Activated T-helper 2 cell treated with anti-CD3 and anti-CD28 coated beads, Interferon-gamma antibody, Interleukin-2, Interleukin-4, amounts not matched to agents 10 μg/mL and 5 μg/mL and 100 μg/mL, durations not matched to agents 14 hours and 24 hours and 36 hours (primary cell): ENCODE data around the gene SRRM2. TPM values are rescaled to one million over a fixed set of nuclear protein-coding genes. Genes with fewer than 3 reads are reported as not detected.

Experiments
- DNase-seq: peaks from one replicate; pipeline ENCODE4 v3.0.0; 2021; ENCODE audit warnings: low spot score
- H3K27ac Mint-ChIP-seq: one replicate; pipeline ENCODE4 v1.8.0; 2021; ENCODE audit warnings: mixed read lengths
- H3K27me3 Mint-ChIP-seq: one replicate; pipeline ENCODE4 v1.8.0; 2021; ENCODE audit warnings: low read depth, mixed read lengths
- H3K36me3 Mint-ChIP-seq: one replicate; pipeline ENCODE4 v1.8.0; 2021; ENCODE audit warnings: low read depth, mixed read lengths
- H3K4me1 Mint-ChIP-seq: one replicate; pipeline ENCODE4 v1.8.0; 2021; ENCODE audit warnings: low read depth, mixed read lengths
- H3K4me3 Mint-ChIP-seq: one replicate; pipeline ENCODE4 v1.8.0; 2021; ENCODE audit warnings: low read depth, mild to moderate bottlenecking, moderate library complexity, mixed read lengths
- H3K9me3 Mint-ChIP-seq: one replicate; pipeline ENCODE4 v1.8.0; 2021; ENCODE audit warnings: mixed read lengths
- intact Hi-C: fragments of 100-400 bp; cut with micrococcal nuclease; formaldehyde crosslinking; loops from one replicate; pipeline ENCODE4 v1.15.1; 2023
- total RNA-seq: library from RNA; stranded (reverse); gene quantifications from 2 replicates; pipeline ENCODE4 v1.2.3, GENCODE V29; 2022

Gene SRRM2
- total RNA-seq, 1 donor from 2014 or later: 694 TPM

DNA sequence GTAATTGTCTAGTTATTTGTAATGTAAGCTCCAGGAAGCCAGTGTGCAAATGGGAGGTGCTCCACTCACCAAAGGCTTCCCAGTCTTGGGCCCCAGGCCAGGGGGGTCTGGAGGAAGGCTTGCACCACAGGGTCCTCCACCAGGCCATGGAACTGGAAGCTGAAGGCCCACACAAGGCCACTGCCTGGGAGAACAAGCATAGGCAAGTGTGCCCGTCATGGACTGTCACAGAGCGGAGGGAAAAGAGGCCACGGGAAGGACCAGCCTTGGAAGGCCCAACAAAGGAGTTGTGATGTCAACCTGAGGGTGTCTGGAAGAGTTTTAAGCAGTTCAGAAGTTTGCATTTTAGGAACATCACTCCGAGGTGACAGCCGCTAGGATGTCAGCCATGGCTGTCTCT is 3.0 kb upstream of the SRRM2 start:
- Mint-ChIP-seq H3K9me3 (no peaks in the 10 kb centered on the region), H3K4me3 (no peak overlapping the region), H3K27me3 (no peaks in the 10 kb centered on the region), H3K4me1 (peaks cover 25% of the 10 kb centered on the region), H3K36me3 (peaks cover 29% of the 10 kb centered on the region), H3K27ac (no peak overlapping the region)
- intact Hi-C loops: no loop called here
- DNase-seq: no peak

- Mint-ChIP-seq H3K27ac (peak overlapping the region; percentile 28), H3K9me3 (no peaks in the 10 kb centered on the region), H3K27me3 (no peaks in the 10 kb centered on the region), H3K36me3 (peaks cover 33% of the 10 kb centered on the region), H3K4me1 (peaks cover 29% of the 10 kb centered on the region), H3K4me3 (peak overlapping the region; percentile 88)
- intact Hi-C loops: loop anchor here (10.0 kb wide), 1 partner anchor 115 kb away; no protein-coding TSS in a partner anchor
- DNase-seq: no peak
These were observed 2.5 kb upstream of the SRRM2 start for GRCh38 chr16:2749936-2750335.

GRCh38 chr16:2751577-2752034 is 832 bp upstream of the SRRM2 start:
- Mint-ChIP-seq H3K4me1 (peaks cover 43% of the 10 kb centered on the region), H3K27ac (peak overlapping the region; percentile 99), H3K27me3 (no peaks in the 10 kb centered on the region), H3K9me3 (no peaks in the 10 kb centered on the region), H3K36me3 (peaks cover 49% of the 10 kb centered on the region), H3K4me3 (peak overlapping the region; percentile 88)
- intact Hi-C loops: loop anchor here (1.0 to 10.0 kb wide), 3 partner anchors 26 to 113 kb away; partner anchors contain the start of gene ELOB
- DNase-seq: no peak

DNA sequence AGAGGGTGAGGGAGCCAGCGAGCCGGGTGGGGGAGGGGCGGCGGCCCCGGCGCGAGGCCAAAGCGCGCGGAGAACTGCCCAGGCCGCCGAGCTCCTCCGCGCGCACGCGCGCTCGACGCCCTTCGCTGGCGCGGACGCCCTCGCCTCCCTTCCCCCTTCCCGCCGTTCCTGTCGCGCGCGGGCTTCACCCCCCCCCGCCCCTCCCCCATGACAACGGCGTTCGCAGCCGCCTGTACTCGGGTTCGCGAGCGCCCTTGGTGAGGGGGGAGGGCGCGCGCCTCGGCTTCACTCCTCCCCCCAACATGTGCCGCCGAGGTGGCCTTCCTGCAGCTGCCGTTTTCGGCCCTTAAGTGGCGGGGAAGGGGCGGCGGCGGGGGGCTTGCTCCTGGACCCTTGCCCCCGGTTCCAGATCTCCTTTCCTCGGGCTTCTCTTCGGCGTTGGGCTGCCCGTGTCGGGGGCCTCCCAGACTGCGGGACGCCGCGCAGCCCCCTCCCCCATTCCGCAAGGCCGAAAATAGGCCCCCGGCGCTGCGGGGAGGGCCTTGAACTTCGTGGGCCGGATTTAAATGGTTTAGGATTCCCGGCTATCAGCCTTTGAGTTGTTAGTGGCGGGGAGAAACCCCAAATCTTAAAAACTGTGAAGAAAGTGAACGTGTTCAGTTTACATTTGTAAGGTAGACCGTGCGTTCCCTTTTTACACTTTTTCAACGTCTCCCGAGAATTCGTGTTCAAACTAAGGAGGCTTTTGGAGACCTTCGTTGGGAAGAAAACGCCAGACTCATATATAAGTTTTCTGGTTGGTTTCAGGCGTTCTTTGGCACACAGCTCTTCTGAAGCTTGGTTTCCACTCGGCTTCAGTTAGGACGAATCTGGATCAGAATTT is 653 bp downstream of the SRRM2 start:
- Mint-ChIP-seq H3K4me3 (peak overlapping the region; percentile 94), H3K36me3 (peaks cover 63% of the 10 kb centered on the region), H3K27me3 (no peaks in the 10 kb centered on the region), H3K4me1 (peaks cover 46% of the 10 kb centered on the region), H3K9me3 (no peaks in the 10 kb centered on the region), H3K27ac (peak overlapping the region; percentile 86)
- intact Hi-C loops: loop anchor here (1.0 to 10.0 kb wide), 3 partner anchors 24 to 112 kb away; partner anchors contain the start of gene ELOB
- DNase-seq: no peak

DNA sequence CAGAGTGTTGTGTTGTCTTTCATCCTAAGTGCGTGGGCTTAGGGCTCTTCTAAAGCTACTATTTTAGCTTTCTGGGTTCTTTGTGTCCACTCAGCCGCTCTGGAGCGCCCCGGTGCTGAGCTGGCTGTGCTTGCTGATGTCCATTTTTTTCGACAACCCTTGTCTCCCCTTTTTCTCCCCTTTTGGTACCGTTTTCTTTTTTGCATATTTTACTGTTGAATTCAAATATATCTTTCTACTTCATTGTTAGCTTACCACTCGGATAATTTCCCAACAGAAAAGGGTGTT is 1.2 kb downstream of the SRRM2 start:
- intact Hi-C loops: loop anchor here (2.0 to 10.0 kb wide), 2 partner anchors 81 to 111 kb away; no protein-coding TSS in a partner anchor

DNA sequence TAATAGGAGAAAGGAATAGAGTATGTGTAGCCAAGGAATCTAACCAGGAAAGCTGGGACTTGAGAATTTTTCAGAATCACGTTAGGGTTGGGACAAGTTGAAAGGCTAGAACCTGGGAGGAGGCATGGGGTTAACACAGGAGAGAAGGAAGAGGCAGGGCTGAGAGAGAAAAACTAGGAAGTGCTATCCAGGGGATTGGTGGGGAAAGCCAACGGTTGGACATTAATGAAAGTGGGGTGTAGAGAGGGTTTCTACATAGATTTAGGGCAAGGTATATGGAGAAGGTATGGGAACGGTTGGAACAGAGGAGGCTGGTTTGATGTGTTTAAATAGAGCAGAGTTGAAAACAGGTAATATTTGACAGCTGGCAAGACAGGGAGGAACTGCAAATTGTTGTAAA is 2.7 kb downstream of the SRRM2 start:
- Mint-ChIP-seq H3K27ac (peak overlapping the region; percentile 14), H3K4me3 (peak overlapping the region; percentile 94), H3K36me3 (peaks cover 78% of the 10 kb centered on the region), H3K27me3 (no peaks in the 10 kb centered on the region), H3K9me3 (no peaks in the 10 kb centered on the region), H3K4me1 (peaks cover 54% of the 10 kb centered on the region)
- DNase-seq: no peak
- intact Hi-C loops: loop anchor here (10.0 kb wide), 1 partner anchor 110 kb away; no protein-coding TSS in a partner anchor

More for the DNA sequence above, 1.2 kb downstream of the SRRM2 start:
- Mint-ChIP-seq H3K9me3 (no peaks in the 10 kb centered on the region), H3K27me3 (no peaks in the 10 kb centered on the region), H3K4me1 (peaks cover 49% of the 10 kb centered on the region), H3K4me3 (peak overlapping the region; percentile 94), H3K27ac (peak overlapping the region; percentile 86), H3K36me3 (peaks cover 69% of the 10 kb centered on the region)
- no peak for DNase-seq

- intact Hi-C loops: loop anchor here (10.0 kb wide), 1 partner anchor 108 kb away; no protein-coding TSS in a partner anchor
- DNase-seq: no peak
- Mint-ChIP-seq H3K4me3 (no peak overlapping the region), H3K27me3 (no peaks in the 10 kb centered on the region), H3K4me1 (peaks cover 46% of the 10 kb centered on the region), H3K36me3 (peaks cover 81% of the 10 kb centered on the region), H3K9me3 (no peaks in the 10 kb centered on the region), H3K27ac (peak overlapping the region; percentile 9)
These were observed 4.0 kb downstream of the SRRM2 start for GRCh38 chr16:2756288-2757015.

GRCh38 chr16:2757344-2757743 is 4.9 kb downstream of the SRRM2 start:
- Mint-ChIP-seq H3K4me3 (no peak overlapping the region), H3K27me3 (no peaks in the 10 kb centered on the region), H3K27ac (no peak overlapping the region), H3K4me1 (peaks cover 42% of the 10 kb centered on the region), H3K36me3 (peaks cover 90% of the 10 kb centered on the region), H3K9me3 (no peaks in the 10 kb centered on the region)
- intact Hi-C loops: loop anchor here (10.0 kb wide), 1 partner anchor 107 kb away; no protein-coding TSS in a partner anchor
- DNase-seq: no peak

GRCh38 chr16:2761472-2761871 is 9.0 kb downstream of the SRRM2 start:
- Mint-ChIP-seq H3K4me1 (peaks cover 19% of the 10 kb centered on the region), H3K27ac (no peak overlapping the region), H3K27me3 (no peaks in the 10 kb centered on the region), H3K36me3 (peaks cover 100% of the 10 kb centered on the region), H3K4me3 (no peak overlapping the region), H3K9me3 (no peaks in the 10 kb centered on the region)
- DNase-seq: no peak
- intact Hi-C loops: no loop called here

DNA sequence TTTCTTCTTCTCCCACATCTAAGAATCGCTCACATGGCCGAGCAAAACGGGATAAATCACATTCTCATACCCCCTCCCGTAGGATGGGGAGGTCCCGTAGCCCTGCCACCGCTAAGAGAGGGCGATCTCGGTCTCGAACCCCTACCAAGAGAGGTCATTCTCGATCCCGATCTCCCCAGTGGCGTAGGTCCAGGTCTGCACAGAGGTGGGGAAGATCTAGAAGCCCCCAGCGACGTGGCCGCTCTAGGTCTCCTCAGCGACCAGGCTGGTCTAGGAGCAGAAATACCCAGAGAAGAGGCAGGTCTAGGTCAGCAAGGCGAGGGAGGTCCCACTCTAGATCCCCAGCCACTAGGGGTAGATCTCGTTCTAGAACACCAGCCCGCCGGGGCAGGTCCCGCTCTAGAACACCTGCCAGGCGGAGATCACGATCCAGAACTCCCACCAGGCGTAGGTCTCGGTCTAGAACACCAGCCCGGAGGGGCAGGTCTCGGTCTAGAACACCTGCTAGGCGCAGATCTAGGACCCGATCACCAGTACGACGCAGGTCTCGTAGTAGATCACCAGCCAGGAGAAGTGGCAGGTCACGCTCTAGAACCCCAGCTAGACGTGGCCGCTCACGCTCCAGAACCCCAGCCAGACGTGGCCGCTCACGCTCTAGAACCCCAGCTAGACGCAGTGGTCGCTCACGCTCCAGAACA is 9.6 kb downstream of the SRRM2 start:
- DNase-seq: no peak
- Mint-ChIP-seq H3K9me3 (no peaks in the 10 kb centered on the region), H3K4me1 (peaks cover 15% of the 10 kb centered on the region), H3K4me3 (no peak overlapping the region), H3K27me3 (no peaks in the 10 kb centered on the region), H3K36me3 (peaks cover 100% of the 10 kb centered on the region), H3K27ac (no peak overlapping the region)
- intact Hi-C loops: no loop called here

DNA sequence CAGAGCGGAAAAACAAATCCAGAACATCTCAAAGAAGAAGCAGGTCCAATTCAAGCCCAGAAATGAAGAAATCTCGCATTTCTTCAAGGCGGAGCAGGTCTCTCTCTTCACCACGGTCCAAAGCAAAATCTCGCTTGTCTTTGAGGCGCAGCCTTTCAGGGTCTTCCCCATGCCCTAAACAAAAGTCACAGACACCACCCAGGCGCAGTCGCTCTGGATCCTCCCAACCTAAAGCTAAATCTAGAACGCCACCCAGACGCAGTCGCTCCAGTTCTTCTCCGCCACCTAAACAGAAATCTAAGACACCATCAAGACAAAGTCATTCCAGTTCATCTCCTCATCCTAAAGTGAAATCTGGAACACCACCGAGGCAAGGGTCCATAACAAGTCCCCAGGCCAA is 10.3 kb downstream of the SRRM2 start:
- peaks cover 16% of the 10 kb centered on the region for H3K4me1 Mint-ChIP-seq
- H3K27ac Mint-ChIP-seq: no peak overlapping the region
- no peaks in the 10 kb centered on the region for H3K27me3 Mint-ChIP-seq
- intact Hi-C loops: no loop called here
- DNase-seq: no peak
- H3K4me3 Mint-ChIP-seq: no peak overlapping the region
- peaks cover 99% of the 10 kb centered on the region for H3K36me3 Mint-ChIP-seq
- no peaks in the 10 kb centered on the region for H3K9me3 Mint-ChIP-seq

DNA sequence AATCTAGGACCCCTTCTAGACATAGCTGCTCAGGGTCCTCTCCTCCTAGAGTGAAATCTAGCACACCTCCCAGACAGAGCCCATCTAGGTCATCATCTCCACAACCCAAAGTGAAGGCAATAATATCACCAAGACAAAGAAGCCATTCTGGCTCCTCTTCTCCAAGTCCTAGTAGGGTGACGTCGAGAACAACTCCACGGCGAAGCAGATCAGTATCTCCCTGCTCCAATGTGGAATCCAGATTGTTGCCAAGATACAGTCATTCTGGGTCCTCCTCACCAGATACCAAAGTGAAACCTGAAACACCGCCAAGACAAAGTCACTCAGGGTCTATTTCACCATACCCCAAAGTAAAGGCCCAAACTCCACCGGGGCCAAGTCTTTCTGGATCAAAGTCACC is 10.7 kb downstream of the SRRM2 start:
- Mint-ChIP-seq H3K4me3 (no peak overlapping the region), H3K9me3 (no peaks in the 10 kb centered on the region), H3K27ac (no peak overlapping the region), H3K36me3 (peaks cover 99% of the 10 kb centered on the region), H3K4me1 (peaks cover 19% of the 10 kb centered on the region), H3K27me3 (no peaks in the 10 kb centered on the region)
- intact Hi-C loops: no loop called here
- DNase-seq: no peak
